ENCODE results near the gene ATXN10.
"Not testable (repeated sequence)": the region's sequence is repeated elsewhere in the genome, so short reads cannot be mapped to it uniquely, and the experiment has no call there.

Gene ATXN10

DNA sequence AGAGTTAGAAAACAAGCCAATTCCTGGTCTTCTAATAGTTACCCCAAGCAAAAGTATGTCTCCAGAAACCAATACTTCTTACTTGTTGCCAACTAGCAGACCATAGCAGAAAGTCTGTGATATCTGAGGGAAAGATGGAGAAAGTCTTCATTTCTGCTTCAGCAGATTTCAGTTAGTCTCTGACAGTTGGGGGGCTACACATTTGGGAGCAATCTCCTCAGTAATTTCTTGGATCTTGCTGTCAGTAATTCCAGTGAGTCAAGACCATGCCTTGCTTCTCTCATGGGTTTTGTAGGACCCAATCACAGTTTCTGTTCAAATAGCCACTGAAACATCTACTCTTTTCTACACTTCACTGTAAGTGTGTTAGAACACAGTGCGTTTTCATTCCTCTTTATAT is 118.8 kb downstream of the ATXN10 start:
- no peak for DNase-seq

DNA sequence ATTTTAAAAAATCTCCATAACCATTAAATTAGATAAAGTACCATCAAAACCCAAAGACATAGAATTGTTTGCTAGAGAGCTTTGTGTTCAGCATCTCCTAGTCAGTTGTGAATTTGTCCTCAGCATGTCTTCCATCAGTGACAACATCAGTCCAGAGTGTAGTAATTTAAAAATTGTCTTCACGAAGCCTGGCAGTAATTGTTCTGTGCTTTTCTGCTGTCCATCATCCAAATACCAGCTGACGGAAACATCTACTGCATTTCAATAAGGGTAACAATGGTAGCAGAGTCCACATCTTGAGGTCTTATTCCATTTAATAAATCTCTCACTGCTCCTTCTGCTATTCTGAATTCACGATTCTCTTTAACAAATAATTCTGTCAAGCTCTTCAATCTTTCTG is 121.5 kb downstream of the ATXN10 start:
- DNase-seq: no peak

DNA sequence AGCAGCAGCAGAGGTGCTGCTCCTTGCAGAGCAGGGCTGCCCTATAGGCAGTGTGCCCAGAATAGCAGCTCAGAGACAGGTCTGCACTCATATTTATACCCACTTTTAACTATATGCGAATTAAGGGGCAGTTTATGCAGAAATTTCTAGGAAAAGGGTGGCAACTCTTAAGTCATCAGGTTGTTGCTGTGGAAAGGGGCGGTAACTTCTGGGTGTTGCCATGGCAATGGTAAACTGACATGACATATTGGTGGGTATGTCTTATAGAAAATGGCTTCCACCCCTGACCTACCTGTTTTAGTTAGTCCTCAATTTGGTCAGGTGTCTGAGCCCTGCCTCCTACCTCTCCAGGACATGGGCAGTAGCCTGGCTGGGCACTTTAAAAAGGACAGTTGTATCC is 122.3 kb downstream of the ATXN10 start:
- DNase-seq: no peak

DNA sequence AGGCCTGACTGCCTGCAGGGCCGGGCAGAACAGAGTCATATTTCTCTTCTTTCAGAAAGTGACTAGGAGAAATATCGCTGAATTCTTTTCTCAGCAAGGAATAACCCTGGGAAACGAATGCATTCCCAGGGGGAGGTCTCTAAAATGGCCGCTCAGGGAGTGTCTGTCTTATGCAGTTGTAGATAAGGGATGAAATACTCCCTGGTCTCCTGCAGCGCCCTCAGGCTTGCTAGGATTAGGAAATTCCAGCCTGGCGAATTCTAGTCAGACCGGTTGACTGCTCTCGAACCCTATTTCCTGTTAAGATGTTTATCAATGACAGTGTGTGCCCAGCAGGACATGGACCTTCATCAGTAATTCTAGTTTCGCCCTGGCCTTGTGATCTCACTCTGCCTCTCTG is 124.4 kb downstream of the ATXN10 start:
- not testable (repeated sequence) for DNase-seq

DNA sequence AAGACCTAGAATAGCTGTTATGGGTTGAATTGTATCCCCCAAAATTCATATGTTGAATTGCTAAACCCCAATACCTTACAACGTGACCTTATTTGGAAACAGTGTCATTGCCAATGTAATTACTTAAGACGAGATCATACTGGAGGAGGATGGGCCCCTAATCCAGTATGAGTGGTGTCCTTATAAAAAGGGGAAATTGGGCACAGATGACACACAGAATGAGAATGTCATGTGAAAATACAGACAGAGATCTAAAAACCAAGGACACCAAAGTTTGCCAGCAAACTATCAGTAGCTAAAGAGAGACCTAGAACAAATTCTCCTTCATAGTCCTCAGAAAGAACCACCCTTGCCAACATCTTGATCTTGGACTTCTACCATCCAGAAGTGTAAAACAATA is 127.7 kb downstream of the ATXN10 start:
- peak; percentile 37 for DNase-seq

DNA sequence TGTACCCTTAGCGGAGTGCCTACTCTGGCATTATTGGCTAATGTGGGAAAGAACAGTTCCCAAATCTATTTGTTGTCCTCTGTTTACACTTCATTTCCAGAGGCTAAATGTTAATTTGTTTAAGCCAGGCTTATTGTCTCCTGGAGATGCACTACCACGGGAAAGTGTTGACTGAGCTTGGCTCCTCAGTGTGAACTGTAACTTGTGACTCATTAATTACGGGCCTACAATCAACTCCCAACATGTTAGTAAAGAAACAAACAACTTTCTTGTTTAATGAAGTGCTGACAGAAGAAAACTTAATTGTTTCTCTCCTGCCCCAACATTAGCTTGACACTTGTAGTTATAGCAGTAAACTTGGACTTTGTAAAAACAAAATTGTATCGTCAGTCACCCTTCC is 130.4 kb downstream of the ATXN10 start:
- no peak for DNase-seq

DNA sequence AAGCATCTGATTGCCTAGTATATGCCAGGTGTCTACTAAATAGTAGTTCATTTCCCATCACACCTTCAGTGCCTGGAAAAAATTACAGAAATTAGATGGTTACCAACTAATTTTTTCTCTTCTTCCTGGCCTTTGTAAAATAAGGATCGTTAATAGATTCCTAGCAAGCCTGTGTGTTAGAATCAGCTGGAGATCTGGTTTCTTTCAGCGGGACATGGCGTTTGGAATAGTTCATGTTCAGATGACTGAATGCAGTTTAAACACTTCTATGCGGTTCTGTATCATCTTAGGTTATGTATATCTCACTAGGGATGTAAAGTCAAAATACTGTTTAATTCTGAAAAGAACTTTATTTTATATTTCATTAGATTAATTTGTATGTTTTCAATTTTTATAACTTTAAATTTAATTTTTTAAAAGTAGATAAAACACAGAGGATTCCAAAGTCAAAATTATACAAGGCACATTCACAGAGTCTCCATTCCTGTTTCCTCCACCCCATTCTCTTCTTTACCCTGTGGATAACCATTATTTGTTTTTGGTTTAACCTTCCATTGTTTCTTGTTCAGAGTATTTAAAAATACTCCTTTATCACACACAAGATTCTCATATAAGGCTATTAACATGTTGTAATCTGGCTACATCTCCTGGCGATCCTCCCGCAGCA is 132.8 kb downstream of the ATXN10 start:
- no peak for DNase-seq

DNA sequence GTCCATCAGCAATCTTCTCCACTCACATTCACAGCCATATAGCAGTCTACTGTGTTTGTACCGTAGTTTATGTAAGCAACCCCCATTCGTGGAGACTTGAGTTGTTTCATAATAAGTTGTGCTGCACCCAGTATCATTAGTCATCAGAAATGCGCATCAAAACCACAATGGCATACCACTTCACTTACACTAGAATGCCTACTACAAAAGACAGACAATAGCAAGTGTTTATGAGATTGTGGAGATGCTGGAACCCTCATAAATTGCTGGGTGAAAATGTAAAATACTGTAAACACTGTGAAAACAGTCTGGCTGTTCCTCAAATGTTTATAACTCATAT is 133.3 kb downstream of the ATXN10 start:
- DNase-seq: no peak

DNA sequence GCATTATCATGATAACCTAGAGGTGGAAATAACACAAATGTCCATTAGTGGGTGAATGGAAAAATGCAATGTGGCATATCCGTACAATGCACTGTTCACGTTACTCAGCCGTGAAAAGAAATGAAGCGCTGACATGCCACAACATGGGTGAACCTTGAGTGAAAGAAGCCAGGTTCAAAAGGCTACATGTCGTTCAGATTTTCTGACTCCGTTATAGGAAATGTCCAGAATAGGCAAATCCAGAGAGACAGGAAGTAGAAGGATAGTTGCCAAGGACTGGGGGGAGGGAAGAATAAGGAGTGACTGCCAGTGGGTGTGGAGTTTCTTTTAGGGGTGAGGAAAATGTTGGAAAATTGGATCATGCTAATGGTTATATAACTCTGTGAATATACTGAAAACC is 133.8 kb downstream of the ATXN10 start:
- no peak for DNase-seq

DNA sequence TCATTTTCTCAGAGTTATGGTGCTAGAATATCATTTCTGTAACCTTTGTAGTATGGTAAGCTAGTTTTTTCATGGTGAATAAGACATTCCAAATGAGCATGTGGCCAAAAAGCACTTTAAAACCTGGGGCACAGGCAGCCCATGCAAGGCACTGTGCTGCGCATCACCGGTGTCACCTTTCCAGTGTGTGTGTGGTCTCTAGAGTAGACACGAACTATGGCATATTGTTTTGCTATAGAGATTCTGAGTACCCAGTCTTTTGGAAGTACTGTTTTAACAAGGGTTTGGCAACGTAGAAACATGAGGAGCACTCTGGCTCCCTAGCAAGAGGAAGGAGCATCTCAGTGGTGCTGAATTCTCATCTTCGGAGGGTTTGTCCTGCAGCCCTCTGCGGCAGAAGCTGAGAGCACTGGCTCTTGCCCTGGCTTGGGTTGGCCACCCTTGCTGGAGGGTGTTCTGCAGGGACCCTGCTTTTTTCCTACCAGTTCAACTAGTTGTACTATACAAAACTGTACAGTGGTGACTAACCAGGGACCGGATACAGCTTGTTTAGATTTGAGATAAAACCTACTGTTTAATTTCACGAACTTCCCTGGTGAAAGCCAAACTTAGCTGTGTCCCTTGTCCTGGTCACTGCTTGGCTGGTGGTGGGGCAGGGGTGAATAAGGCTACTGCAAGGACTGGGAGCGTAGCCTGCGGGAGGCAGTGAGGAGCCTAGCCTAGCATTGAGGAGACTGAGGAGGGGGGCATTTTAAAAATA is 135.7 kb downstream of the ATXN10 start:
- no peak for DNase-seq

DNA sequence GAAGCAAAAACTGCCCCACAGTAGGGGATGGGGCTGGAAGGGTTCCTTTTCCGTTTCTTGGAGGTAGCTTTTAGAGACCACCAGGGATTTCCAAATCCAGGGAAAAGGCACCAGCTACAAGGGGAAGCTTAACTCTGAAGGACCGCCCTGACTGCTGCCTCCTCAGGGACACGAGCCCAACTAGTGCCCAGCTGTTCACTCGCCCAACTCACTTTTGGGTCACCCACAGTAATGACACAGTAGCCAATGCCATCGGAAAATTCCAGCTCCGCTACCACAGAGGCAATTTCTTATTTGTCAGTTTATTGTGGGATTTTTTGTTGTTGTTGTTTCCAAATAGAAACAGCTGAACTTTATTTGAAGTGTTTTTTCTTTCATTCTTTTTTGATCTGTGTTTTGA is 141.3 kb downstream of the ATXN10 start:
- no peak for DNase-seq

DNA sequence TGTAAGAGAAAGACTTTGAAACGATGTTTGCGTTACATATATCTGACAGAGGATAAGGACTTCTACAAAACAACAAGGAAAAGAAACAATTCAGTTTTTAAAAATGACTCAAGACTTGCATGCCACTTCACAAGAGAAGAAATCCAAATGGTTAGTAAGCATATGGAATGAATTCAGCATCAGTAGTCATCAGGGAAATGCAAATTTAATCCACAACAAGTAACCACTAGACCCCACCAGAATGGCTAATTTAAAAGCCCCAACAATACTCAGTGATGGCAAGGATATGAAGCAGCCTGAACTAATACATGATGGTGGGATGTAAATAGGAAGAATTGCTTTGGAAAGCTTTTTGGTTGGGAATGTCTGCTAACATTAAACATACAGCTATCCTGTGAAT is 142.6 kb downstream of the ATXN10 start:
- DNase-seq: no peak

DNA sequence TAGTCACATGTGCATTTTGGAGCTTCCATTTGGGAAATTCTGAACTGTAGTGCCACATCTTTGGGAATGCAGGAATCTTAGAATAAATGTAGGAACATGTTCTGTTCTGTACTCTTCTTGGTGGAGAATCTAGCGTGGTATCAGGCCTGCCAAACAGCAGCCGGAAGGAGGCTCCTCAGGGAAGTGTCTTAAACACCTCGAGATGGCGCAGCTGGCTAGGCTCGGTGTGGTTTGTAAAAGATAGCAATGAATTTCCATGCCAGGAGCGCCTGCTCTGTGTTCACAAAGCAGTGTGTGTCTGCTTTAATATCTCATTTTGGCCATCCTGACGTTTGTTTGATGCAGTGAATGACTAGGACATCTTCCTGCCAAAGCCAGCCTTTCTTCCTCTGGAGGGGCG is 145.1 kb downstream of the ATXN10 start:
- DNase-seq: no peak

DNA sequence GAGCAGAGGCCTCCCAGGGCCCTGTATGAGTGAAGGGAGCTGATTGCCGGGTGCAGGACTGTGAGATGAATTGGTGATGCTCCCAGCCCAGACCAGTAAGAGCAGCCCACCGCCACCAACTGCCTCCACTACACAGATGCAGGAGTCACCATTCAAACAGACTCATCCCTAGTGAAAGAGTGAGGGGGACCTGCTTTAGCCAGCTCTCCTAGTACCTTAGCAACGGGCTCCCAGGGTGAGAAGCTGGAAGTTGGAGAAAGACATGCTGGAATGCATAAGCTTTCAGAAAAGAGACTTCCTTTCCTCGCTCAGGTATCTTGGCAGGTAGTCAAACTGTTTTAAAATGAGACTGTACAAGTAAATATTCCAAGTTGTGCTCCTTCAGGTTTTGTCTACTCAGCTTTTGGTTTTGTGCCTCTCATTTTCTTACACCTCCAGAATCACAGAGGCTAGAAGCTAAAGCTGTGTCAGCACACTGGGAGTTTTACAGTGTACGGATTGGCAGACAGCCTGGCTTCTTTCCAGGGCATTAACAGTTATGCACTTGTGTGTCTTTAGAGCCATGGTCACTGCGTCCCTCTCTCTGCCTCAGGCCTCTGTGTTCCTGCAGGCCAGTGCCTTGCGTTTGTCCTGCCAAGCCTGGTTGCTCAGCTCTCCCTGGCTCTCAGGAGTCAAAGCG is 146.2 kb downstream of the ATXN10 start:
- DNase-seq: no peak

DNA sequence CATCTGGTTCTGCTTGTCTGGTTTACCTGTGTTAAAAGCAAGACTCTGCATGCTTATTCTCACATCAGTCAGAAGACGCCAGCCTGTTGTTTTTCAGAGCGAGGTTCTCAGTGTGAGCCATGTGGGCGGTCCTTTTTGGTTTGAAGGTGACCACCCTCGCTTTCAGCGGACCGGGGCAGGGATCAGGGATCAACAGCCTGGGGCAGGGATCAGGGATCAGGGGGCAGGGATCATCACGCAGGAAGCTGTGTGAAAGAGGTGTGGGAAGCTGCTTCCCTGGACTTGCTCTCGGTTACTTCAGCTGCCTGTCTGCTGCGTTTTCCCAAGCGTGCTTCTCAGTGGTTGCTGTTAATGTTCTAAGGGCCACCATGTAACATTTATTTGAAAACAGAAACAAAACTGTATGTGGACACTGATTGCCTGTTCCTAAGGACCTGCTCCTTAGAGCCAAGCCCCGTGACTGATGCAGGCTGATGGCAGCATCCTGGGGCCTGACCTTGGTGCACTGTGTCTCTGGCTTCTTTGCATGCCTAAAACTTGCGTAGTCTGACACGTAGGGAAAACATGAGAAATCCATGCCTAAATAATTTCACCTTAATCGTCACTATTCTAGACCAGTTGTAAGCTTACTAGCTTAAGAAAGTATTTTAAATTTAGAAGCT is 146.9 kb downstream of the ATXN10 start:
- DNase-seq: no peak

DNA sequence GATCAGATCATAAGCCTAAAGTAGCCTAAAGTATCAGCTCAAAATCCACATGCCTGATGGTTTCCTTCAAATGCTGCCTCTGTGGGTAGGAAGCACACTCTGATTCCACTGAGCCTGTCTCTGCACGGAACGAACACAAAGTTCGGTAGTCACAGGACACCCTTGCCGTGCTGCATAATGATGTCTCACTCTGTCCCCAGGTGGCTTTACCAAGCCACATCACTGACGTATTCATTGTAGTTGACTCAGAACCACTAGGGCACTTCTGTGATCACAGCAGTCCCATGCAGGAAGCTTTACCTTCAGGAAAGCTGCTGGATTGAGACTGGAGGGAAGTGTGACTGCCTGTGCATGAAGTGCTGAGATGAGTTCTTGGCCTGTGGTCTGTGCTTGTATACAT is 147.7 kb downstream of the ATXN10 start:
- no peak for DNase-seq

DNA sequence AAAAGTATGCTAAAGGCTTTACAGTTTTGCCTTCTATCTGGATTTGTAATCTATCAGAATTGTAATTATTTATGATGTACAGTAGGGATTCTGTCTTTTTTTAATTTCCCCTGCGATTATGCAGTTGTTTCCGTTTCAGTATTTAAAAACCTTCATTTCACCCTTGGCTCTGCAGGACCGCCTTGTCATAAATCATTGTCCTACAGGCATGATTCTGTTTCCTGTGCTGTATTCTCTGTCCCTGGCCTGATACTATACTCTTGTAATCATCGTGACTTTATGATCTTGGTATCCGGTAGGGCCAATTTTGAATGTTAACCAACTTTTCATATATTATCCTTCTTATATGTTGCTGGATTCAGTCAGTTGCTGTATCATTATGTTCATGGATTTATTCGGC is 151.7 kb downstream of the ATXN10 start:
- DNase-seq: no peak

DNA sequence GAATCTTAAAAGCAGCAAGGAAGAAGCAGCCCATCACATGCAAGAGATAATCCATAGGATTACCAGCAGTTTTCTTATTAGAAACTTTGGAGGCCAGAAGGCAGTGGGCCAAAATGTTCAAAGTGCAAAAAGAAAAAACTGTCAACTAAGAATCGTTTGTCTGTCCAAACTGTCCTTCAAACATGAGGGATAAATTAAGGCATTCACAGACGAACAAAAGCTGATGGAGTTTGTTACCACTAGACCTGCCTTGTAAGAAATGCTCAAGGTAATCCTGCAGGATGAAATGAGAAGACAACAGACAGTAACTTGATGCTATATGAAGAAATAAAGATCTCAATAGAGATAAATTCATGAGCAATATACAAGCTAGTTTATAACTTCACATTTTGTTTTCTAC is 154.9 kb downstream of the ATXN10 start:
- DNase-seq: no peak

DNA sequence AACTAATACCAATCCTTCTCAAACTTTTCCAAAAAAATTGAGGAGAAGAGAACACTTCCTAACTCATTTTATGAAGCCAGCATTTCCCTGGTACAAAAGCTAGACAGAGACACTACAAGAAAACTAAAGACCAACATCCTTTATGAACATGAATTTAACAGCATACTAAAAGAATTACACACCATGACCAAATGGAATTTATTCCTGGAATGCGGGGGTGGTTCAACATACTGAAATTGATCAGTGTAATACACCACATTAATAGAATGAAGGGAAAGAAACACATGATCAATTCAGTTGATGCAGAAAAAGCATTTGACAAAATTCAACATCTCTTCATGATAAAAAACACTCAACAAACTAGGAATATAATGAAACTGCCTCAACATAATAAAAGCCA is 157.2 kb downstream of the ATXN10 start:
- DNase-seq: no peak

DNA sequence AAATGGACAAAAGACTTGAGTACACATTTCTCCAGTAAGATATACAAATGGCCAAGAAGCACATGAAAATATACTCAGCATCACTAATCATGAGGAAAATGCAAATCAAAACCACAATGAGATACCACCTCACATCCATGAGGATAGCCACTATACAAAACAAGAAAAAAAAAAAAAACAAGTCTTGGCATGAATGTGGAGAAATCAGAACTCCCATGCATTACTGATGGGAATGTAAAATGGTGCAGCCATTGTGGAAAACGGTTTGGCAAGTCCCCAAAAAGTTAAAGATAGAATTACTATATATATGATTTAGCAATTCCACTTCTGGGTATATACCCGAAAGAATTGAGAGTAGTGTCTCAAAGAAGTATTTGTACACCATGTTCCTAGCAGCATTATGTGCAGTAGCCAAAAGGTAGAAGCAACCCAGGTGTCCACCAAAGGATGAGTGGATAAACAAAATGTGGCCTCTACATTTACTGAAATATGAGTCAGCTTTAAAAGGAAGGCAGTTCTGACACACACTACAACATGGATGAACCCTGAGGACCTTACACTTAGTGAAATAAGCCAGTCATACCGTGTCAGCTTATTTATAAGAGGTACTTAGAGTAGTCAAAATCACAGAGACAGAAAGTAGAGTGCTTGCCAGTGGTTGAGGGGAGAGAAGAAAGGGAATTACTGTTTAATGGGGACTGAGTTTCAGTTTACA is 159.1 kb downstream of the ATXN10 start:
- no peak for DNase-seq

DNA sequence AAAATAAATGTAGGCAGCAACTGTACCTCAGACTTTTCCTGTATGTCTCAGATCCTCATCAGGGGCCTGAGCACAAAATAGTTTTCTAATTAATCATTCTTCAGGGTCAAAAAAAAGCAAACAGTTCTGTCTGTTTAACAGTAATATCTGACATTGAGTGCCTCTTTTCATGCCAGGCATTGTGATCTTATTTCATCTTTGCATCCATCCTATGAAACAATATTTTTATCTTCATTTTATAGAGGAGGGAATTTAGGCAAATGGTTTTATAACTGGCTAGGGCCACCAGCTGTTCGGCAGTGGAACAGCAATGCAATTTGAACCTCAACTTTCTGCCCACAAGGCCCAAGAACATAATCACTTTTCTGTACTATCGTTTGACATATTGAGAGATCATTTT is 159.8 kb downstream of the ATXN10 start:
- peak; percentile 1 for DNase-seq

DNA sequence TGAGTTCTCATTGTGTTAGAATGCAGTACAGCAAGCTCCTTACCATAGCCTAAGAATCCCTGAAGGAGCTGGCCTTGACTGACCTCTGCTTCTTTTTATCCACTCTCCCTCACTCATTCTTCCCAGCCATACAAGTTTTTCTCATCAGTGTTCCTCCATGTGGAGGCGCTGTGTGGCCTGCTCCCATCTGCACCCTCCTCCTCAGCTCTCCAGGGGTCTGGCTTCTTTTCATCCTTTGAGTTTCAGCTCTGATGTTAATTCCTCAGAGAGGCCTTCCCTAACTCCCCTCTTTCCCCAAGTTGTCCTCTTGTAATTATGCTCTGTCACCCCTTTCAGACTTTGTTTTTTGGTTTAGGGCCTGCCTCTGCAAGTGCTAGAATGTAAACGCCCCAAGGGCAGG is 160.5 kb downstream of the ATXN10 start:
- DNase-seq: no peak

DNA sequence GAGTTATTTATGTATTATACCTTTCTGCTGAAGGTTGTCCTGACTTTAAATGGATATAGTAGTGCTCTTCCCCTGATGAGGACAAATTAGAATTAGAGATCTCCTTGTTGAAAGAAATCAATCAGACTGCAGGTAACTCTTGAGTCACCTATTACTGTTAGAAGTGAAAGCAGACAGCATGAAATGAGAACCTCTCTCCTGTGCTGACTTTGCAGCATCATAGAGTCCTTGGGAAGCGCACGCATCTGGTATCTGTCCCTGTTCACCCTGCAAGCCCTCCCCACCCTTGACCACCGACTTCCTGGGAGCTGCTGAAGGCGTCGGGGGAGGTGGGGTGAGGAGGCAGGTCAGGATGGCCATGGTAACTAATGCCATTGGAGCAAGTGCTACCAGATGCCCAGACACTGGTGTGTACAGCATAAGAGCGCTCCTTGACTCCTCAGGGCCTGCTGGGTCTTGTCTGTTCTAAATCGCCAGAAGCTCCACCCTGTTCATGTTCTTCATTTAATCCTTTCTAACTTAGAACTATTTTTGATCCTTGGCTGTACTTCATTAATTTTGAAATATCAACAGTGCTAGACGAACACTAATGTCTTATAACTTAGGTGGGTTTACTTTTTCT is 161.4 kb downstream of the ATXN10 start:
- no peak for DNase-seq
